K562 treated with DMSO at 1 percent for 24 hours (cell line): ENCODE data around the gene ZMYND19. TPM values are rescaled to one million over a fixed set of nuclear protein-coding genes. Genes with fewer than 3 reads are reported as not detected.

Experiments used
- total RNA-seq: library from RNA; unstranded; fragments of 300-600 nt; gene quantifications from 2 replicates; pipeline ENCODE4 v1.2.3, GENCODE V29; 2022; ENCODE audit warnings: low read depth; ENCODE audit not compliant: insufficient read depth

The ZMYND19 gene
- 51.3 and 54.1 TPM in 2 replicates for total RNA-seq

DNA sequence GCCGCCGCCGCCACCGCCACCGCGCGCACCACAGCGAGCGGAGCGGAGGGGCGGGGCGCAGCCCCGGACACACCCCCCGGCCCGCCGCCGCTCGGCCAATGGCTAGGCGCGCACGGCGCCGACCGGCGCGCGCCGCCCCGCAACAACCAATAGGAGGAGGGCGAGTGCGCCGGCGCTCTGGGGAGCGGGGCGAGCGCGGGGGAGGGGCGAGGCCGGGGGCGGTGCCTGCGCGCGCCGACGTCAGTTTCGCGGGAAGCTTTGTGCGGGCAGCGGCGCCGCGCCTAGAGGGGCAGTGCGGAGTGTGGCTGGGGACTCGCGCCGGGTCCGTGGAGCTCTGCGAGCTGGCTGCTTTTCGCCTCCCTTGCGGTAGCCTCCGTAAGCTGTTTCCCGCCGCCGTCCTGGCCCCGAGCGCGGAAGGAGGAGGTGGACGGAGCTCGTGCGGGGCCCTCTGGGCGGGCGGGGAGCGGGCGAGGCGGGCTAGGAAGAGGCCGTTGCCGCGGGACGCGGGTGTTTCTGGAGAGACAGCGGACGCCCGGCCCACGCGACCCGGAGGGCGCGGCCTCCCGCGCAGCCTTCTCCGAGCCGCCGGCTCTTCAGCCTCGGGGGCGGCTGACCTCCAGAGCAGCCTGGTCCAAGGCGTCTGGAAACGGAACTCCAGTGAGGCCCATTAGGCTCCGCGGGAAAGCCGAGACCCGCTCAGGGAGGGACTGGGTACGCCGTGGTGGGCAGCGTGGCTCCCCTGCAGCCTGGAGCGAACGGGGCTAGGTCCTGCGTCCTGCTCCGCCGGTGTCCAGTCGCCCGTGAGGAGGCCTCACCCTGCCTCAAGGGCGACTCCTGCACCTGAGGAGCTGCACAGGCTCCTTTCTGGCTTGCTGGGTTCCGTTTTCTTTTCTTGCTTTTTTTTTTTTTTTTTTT is at the start of gene ZMYND19:
ZMYND19 (minus strand) TSS at position 44 of the 915 bp plus-strand sequence. CDS start 249 bp downstream, outside the sequence.

GRCh38 chr9:137618105-137619067 is 28.1 kb upstream of the ZMYND19 start, which contains the start of gene EHMT1:
EHMT1 (plus strand) TSS chr9:137619005; CDS start chr9:137619029, 24 bp downstream.

DNA sequence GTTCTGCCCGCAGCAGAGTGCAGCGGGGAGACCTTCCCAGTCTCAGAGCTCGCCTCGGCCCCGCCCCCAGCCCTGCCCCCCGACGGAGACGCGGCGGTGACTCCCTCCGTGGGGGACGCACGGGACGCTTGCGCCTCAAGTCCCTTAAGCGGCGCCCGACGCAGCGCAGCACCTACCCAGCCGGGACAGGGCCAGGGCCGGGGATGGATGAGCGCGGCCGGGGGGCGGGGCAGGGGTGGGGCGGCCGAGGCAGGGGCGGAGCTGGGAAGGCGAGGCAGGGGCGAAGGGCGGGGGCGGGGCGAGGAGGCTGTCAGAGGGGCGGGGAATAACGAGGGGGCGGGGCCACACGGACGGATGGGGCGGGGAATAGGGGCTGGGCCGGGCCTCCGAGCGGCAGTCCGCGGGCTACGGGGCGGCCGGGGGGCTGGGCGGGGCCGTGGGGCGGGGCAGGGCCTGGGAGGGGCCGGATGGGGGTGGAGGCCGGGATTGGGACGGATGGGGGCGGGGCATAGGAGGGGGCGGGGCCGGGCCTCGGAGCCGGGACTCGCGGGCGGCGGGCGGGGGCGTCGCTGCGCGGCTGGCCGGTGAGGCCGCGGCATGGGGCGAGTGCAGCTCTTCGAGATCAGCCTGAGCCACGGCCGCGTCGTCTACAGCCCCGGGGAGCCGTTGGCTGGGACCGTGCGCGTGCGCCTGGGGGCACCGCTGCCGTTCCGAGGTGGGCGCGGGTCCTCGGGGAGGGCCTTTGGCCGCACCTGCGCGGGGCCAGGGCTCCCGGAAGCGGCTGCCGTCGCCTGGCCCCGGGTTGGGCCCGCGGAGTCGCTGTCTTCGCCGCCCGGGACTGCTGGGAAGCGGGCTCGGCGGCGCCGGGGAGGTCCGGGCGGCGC is 15.1 kb upstream of the ZMYND19 start, which contains the start of gene ARRDC1:
ARRDC1 (plus strand) TSS at position 566 of the 884 bp plus-strand sequence; CDS start at position 598, 32 bp downstream.

GRCh38 chr9:137578518-137579258 is 11.6 kb downstream of the ZMYND19 start, which contains the start of gene DPH7:
DPH7 (minus strand) TSS chr9:137578925; CDS start chr9:137578777, 148 bp downstream.

GRCh38 chr9:137551264-137552021 is 38.9 kb downstream of the ZMYND19 start, which contains the start of gene MRPL41:
MRPL41 (plus strand) TSS chr9:137551879; CDS start chr9:137552082, 203 bp downstream.

GRCh38 chr9:137550231-137550621 is 40.1 kb downstream of the ZMYND19 start, which contains the start of gene PNPLA7:
PNPLA7 (minus strand) TSS chr9:137550402; CDS start chr9:137550197, 205 bp downstream.

Other genes starting within 250 kb of the ZMYND19 start
- 12.1 and 16.9 TPM in 2 replicates for gene EXD3, start 167.3 kb downstream of the ZMYND19 start, total RNA-seq
- 1.9 and 2.1 TPM in 2 replicates for gene NOXA1, start 167.1 kb downstream of the ZMYND19 start, total RNA-seq
- gene ENTPD8, start 149.2 kb downstream of the ZMYND19 start, total RNA-seq, result 0.21 TPM in 1 of 2 replicates, not detected in the other
- 54.0 and 55.9 TPM in 2 replicates for gene NSMF, start 131.2 kb downstream of the ZMYND19 start, total RNA-seq
- gene PNPLA7, start 40.1 kb downstream of the ZMYND19 start, total RNA-seq, result 1.3 and 1.4 TPM in 2 replicates
- gene MRPL41, start 38.6 kb downstream of the ZMYND19 start, total RNA-seq, result 146 and 147 TPM in 2 replicates
- gene DPH7, start 11.6 kb downstream of the ZMYND19 start, total RNA-seq, result 32.0 and 32.6 TPM in 2 replicates
- gene ARRDC1, start 15.2 kb upstream of the ZMYND19 start, total RNA-seq, result 62.2 and 73.1 TPM in 2 replicates
- gene EHMT1, start 28.5 kb upstream of the ZMYND19 start, total RNA-seq, result 60.7 and 64.1 TPM in 2 replicates